HepG2 (cell line): ENCODE data around the gene MUC6.

Experiments
- ATF3 ChIP-seq: sonication (generic); formaldehyde crosslinking; IDR thresholded peaks from 2 replicates; pipeline ENCODE4 v1.4.0; 2020; ENCODE audit warnings: missing genetic modification reagents
- CC2D1A ChIP-seq: sonication (generic); formaldehyde crosslinking; IDR thresholded peaks from 2 replicates; pipeline ENCODE4 v1.8.1; 2023; ENCODE audit warnings: mild to moderate bottlenecking, missing genetic modification reagents
- KDM1A ChIP-seq: IDR thresholded peaks from 2 replicates; pipeline ENCODE4 v1.6.1; 2016; ENCODE audit warnings: missing compliant biosample characterization
- MLXIP ChIP-seq: sonication (generic); formaldehyde crosslinking; IDR thresholded peaks from 2 replicates; pipeline ENCODE4 v1.9.0; 2021; ENCODE audit warnings: missing genetic modification reagents, borderline replicate concordance
- POLR2A ChIP-seq, 2 experiments: IDR thresholded peaks; 2 replicates each; pipeline ENCODE4 v1.6.1; 2011; ENCODE audit warnings: low read depth in 2 of 2, low read length in 2 of 2, mild to moderate bottlenecking in 1 of 2, moderate library complexity in 1 of 2; ENCODE audit not compliant: insufficient read depth in 1 of 2
- SIN3B ChIP-seq: fragments of 150-350 bp; IDR thresholded peaks from 2 replicates; pipeline ENCODE4 v1.6.1; 2014; ENCODE audit warnings: low read length
- SP2 ChIP-seq: sonication (generic); formaldehyde crosslinking; IDR thresholded peaks from 2 replicates; pipeline ENCODE4 v1.5.1; 2020; ENCODE audit warnings: mild to moderate bottlenecking, missing genetic modification reagents
- SP4 ChIP-seq: sonication (generic); formaldehyde crosslinking; IDR thresholded peaks from 2 replicates; pipeline ENCODE4 v1.8.1; 2023; ENCODE audit warnings: mild to moderate bottlenecking, missing genetic modification reagents

- TF ChIP-seq ATF3 (CRISPR knock-in tag), result no peak
- no peak for TF ChIP-seq CC2D1A
- no peak for TF ChIP-seq MLXIP
- no peak for TF ChIP-seq SP2 (CRISPR knock-in tag)
- TF ChIP-seq SP4 (CRISPR knock-in tag), result no peak
- TF ChIP-seq SIN3B, result no peak
- no peak for TF ChIP-seq POLR2A (IDR thresholded peaks at IDR 0.05; ENCODE audit: insufficient read depth in 1 of 2, low read depth in 2 of 2, low read length in 2 of 2)
- TF ChIP-seq KDM1A (CRISPR knock-in tag), result no peak
Measured at GRCh38 chr11:968822-969221, 67.7 kb downstream of the MUC6 start.
